Neutrophil (primary cell): ENCODE data around the gene CDKN3.

Experiments used
- H3K27ac ChIP-seq: fragments of 200-600 bp; sonication (generic); 2 replicates; pipeline ENCODE4 v1.5.1; 2016; ENCODE audit warnings: mild to moderate bottlenecking, moderate library complexity
- H3K27me3 ChIP-seq: fragments of 200-600 bp; sonication (generic); 2 replicates; pipeline ENCODE4 v1.6.0; 2016; ENCODE audit warnings: mild to moderate bottlenecking
- H3K36me3 ChIP-seq: fragments of 200-600 bp; sonication (generic); 2 replicates; pipeline ENCODE4 v1.5.1; 2017
- H3K4me1 ChIP-seq, 2 experiments: fragments of 200-600 bp in 1 of 2; sonication (generic) in 1 of 2; 1 replicate in 1 of 2; 2 replicates in 1 of 2; pipeline versions ENCODE4 v1.5.1 to v1.6.1; 2013 to 2016; ENCODE audit warnings: low read depth in 1 of 2, low read length in 1 of 2, mild to moderate bottlenecking in 1 of 2, moderate library complexity in 1 of 2; ENCODE audit not compliant: control insufficient read depth in 1 of 2, insufficient read depth in 1 of 2
- H3K4me3 ChIP-seq, 2 experiments: fragments of 200-600 bp in 1 of 2; sonication (generic) in 1 of 2; 1 replicate in 1 of 2; 2 replicates in 1 of 2; pipeline ENCODE4 v1.5.1; 2013 to 2016; ENCODE audit warnings: low read depth in 1 of 2, low read length in 1 of 2, mild to moderate bottlenecking in 1 of 2, moderate library complexity in 1 of 2
- H3K9me3 ChIP-seq: fragments of 200-600 bp; sonication (generic); 2 replicates; pipeline ENCODE4 v1.5.1; 2016
- TF ChIP-seq, protein P1 (sequence below): fragments of 200-600 bp; sonication (generic); IDR thresholded peaks from 2 replicates; pipeline ENCODE4 v1.5.1; 2016; ENCODE audit warnings: antibody characterized with exemption

Gene CDKN3

DNA sequence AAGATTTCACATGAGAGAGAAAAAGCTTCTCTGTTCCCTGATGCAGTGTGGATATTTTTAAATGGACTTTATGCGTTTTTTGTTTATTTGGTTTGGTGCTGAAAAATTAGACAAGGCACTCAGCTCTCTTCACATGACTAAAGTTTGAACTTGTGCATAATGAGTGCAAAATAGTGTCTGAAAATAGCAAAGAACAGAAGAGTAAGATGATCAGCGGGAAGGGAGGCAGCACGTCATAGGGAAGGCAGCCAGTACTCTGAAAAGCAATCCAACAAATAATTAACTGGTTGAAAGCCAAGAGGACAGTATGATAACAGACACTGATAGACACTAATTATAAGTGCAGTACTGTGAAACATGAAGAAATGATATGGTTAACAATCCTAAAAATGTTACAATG is 46.6 kb upstream of the CDKN3 start:
- H3K36me3 ChIP-seq: no peaks in the 10 kb centered on the region
- H3K4me1 ChIP-seq: peaks cover 14 to 15% of the 10 kb centered on the region in 2 experiments
- H3K27ac ChIP-seq: no peak overlapping the region
- TF ChIP-seq, protein P1, sequence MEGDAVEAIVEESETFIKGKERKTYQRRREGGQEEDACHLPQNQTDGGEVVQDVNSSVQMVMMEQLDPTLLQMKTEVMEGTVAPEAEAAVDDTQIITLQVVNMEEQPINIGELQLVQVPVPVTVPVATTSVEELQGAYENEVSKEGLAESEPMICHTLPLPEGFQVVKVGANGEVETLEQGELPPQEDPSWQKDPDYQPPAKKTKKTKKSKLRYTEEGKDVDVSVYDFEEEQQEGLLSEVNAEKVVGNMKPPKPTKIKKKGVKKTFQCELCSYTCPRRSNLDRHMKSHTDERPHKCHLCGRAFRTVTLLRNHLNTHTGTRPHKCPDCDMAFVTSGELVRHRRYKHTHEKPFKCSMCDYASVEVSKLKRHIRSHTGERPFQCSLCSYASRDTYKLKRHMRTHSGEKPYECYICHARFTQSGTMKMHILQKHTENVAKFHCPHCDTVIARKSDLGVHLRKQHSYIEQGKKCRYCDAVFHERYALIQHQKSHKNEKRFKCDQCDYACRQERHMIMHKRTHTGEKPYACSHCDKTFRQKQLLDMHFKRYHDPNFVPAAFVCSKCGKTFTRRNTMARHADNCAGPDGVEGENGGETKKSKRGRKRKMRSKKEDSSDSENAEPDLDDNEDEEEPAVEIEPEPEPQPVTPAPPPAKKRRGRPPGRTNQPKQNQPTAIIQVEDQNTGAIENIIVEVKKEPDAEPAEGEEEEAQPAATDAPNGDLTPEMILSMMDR: no peak
- no peak overlapping the region for H3K4me3 ChIP-seq
- no peaks in the 10 kb centered on the region for H3K27me3 ChIP-seq
- H3K9me3 ChIP-seq: no peaks in the 10 kb centered on the region

DNA sequence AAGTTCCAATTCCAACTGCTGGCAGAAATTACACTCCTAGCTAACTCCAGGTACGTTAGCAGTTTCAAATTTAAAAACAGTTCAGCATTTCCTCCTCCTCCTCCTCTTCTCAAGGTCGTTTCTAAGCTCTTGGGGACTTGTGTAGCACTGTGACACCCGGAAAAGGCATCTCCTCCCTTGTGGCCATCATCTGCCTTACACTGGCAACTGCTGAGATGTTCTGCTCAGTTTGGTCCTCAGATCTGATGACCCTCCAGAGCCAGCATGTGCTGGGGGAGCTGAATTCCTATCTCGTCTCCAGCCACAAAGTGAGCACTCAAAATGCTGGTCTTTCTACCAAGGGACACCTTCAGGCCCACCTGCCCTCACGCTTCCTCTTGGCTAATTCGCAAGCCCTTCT is 43.5 kb upstream of the CDKN3 start:
- Histone ChIP-seq H3K4me1 (peaks cover 14 to 15% of the 10 kb centered on the region in 2 experiments), H3K27me3 (no peaks in the 10 kb centered on the region), H3K4me3 (no peak overlapping the region), H3K27ac (peak overlapping the region; percentile 48), H3K36me3 (no peaks in the 10 kb centered on the region), H3K9me3 (no peaks in the 10 kb centered on the region)
- TF ChIP-seq, protein P1: no peak

DNA sequence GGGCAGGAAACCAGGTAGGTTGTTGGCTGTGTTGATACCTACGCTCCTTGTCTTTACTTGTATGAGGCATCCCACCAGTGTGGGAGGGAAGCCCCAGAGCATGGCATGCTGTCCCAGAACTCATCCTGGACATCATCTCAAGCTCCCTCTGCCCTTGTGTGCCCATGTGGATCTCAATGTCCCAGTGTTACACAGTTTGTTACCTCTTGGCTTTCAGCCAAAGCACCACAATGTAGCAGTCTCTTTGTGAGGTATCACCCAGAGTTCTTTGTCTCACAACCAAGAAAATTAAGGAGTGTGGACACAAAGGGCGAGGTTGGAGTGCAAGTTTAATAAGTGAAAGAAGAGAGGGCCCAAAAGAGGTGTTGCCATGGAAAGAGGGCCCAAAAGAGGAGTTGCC is 43.1 kb upstream of the CDKN3 start:
- Histone ChIP-seq H3K36me3 (no peaks in the 10 kb centered on the region), H3K27me3 (no peaks in the 10 kb centered on the region), H3K4me1 (peaks cover 14 to 15% of the 10 kb centered on the region in 2 experiments), H3K27ac (peak overlapping the region; percentile 48), H3K9me3 (no peaks in the 10 kb centered on the region), H3K4me3 (no peak overlapping the region)
- TF ChIP-seq, protein P1: no peak

DNA sequence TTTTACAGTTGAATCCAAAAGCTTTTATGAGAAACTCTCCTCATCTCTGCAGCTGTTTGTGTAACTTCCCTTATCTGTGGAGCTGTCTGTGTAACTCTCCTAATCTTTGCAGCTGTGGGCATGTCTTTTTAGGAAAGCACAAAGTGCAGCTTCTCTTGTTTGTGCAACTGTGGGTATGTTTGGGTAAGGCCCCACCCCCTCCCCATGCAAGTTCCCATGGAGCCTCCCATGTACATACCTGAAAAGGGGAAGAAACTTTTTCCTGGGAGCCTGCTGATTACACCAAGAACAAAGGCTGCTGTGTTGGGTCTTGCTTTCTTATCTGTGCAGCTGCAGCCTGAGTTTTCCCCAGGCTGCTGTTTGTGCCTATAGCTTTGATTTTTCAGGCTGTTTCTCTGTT is 42.7 kb upstream of the CDKN3 start:
- peaks cover 14 to 15% of the 10 kb centered on the region in 2 experiments for H3K4me1 ChIP-seq
- H3K36me3 ChIP-seq: no peaks in the 10 kb centered on the region
- TF ChIP-seq, protein P1: no peak
- H3K9me3 ChIP-seq: no peaks in the 10 kb centered on the region
- peak overlapping the region; percentile 48 for H3K27ac ChIP-seq
- no peaks in the 10 kb centered on the region for H3K27me3 ChIP-seq
- no peak overlapping the region for H3K4me3 ChIP-seq

DNA sequence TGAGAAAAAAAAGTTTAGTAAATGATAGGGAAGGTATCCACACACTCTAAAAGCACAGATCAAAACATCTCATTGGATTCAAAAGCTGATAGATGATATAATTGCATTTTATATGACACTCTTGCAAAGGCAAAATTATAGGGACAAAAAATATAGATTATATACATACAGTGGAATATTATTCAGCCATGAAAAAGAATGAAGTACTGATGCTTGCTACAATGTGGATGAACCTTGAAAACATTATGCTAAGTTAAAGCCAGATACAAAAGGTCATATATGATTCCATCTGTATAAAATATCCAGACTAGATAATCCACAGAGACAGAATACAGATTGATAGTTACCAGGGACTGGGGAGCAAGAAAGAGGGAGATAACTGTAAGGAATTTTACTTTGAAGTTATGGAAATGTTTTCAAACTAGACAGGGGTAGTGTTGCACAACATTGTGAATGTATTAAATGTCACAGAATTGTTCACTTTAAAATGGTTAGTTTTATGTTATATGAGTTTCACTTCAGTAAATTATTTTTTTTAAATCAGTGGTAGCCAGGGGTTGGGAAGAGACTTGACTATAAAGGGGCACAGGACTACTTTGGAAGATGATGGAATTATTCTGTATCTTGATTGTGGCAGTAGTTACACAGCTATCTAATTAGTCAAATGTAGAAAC is 41.7 kb upstream of the CDKN3 start:
- H3K9me3 ChIP-seq: no peaks in the 10 kb centered on the region
- no peak overlapping the region for H3K4me3 ChIP-seq
- H3K27ac ChIP-seq: no peak overlapping the region
- no peaks in the 10 kb centered on the region for H3K27me3 ChIP-seq
- peaks cover 14 to 15% of the 10 kb centered on the region in 2 experiments for H3K4me1 ChIP-seq
- TF ChIP-seq, protein P1: no peak
- H3K36me3 ChIP-seq: no peaks in the 10 kb centered on the region
